NOMO-1 (cell line): Measurements from ENCODE around the gene RBM6.
"Not testable (repeated sequence)": the region's sequence is repeated elsewhere in the genome, so short reads cannot be mapped to it uniquely, and the experiment has no call there.

Source experiments
- DNase-seq, 2 experiments: peaks; one replicate each; lab custom pipeline; 2025; ENCODE audit not compliant: unreplicated experiment in 2 of 2; lab: John Stamatoyannopoulos, UW

Gene RBM6

GRCh38 chr3:49939858-49940666, at the start of gene RBM6:
Gene RBM6, plus strand, starts transcription at chr3:49940150. Its CDS starts 22,492 bp downstream, at chr3:49962642.
- DNase-seq = peak; percentile 99

- no peak for DNase-seq
These were observed 44.2 kb upstream of the RBM6 start for GRCh38 chr3:49895791-49896190.

- no peak for DNase-seq
These were observed 43.6 kb upstream of the RBM6 start for GRCh38 chr3:49896345-49896744.

GRCh38 chr3:49898991-49899390, 41.0 kb upstream of the RBM6 start:
- DNase-seq = no peak

- DNase-seq = peak; percentile 35 to 57
These were observed 40.1 kb upstream of the RBM6 start for GRCh38 chr3:49899815-49900214.

GRCh38 chr3:49900491-49901153, 39.3 kb upstream of the RBM6 start:
- DNase-seq = no peak

GRCh38 chr3:49901366-49902339, 38.3 kb upstream of the RBM6 start:
- no peak for DNase-seq

GRCh38 chr3:49902511-49903345, 37.2 kb upstream of the RBM6 start:
- no peak for DNase-seq

GRCh38 chr3:49903451-49904424, 36.2 kb upstream of the RBM6 start, which contains the start of gene MST1R:
Gene MST1R, minus strand, starts transcription at chr3:49903873. Its CDS starts 264 bp downstream, at chr3:49903609.
- DNase-seq = peak; percentile 63 to 92

- not testable (repeated sequence) for DNase-seq
These were observed 35.5 kb upstream of the RBM6 start for GRCh38 chr3:49904448-49904847.

- DNase-seq = peak; percentile 14 to 16
These were observed 33.7 kb upstream of the RBM6 start for GRCh38 chr3:49906073-49906743.

- no peak for DNase-seq
These were observed 31.4 kb upstream of the RBM6 start for GRCh38 chr3:49908373-49909199.

GRCh38 chr3:49910409-49911123, 29.4 kb upstream of the RBM6 start:
- no peak for DNase-seq

- DNase-seq = no peak
These were observed 28.9 kb upstream of the RBM6 start for GRCh38 chr3:49911124-49911420.

GRCh38 chr3:49911611-49912010, 28.3 kb upstream of the RBM6 start:
- DNase-seq = no peak

GRCh38 chr3:49912881-49913281, 27.1 kb upstream of the RBM6 start:
- DNase-seq = no peak

- no peak for DNase-seq
These were observed 25.0 kb upstream of the RBM6 start for GRCh38 chr3:49914906-49915305.
